HCT116 (cell line): ENCODE data around the gene OR6S1. TPM values are rescaled to one million over a fixed set of nuclear protein-coding genes. Genes with fewer than 3 reads are reported as not detected.

Source experiments
- ATAC-seq: fragments of 200-7000 bp; cut with Tn5 transposase; 2 replicates; pipeline ENCODE4 v1.9.1; 2020; ENCODE audit warnings: mild to moderate bottlenecking, moderate library complexity
- BruUV-seq: library from RNA; stranded (reverse); fragments of 400-500 nt; replicated peaks from 2 replicates; lab custom pipeline; 2021; lab: Mats Ljungman, UMichigan
- CTCF ChIA-PET: fragments of 300-600 bp; sonication (Branson Sonifier 250); formaldehyde crosslinking; loops from one replicate; lab custom pipeline; 2021; ENCODE audit warnings: antibody characterized with exemption; lab: Charles Lee
- POLR2A ChIA-PET: fragments of 300-600, 350-600 bp; sonication (Branson Sonifier 250); formaldehyde crosslinking; loops from one replicate; lab custom pipeline; 2021; ENCODE audit warnings: antibody characterized with exemption; lab: Charles Lee
- RAD21 ChIA-PET, 2 experiments: fragments of 300-600 bp; sonication (Branson Sonifier 250); formaldehyde crosslinking; loops; one replicate each; lab custom pipeline; 2023; ENCODE audit warnings: low total read pairs in 2 of 2; ENCODE audit not compliant: uncharacterized antibody in 2 of 2, unreplicated experiment in 2 of 2, low non-redundant PET in 1 of 2; lab: Charles Lee
- DNase-seq: peaks from one replicate; pipeline ENCODE4 v3.0.0-alpha.2; 2010; ENCODE audit warnings: low read depth, low spot score
- H2AFZ ChIP-seq: fragments of 200-600 bp; shearing (Covaris generic), sonication (generic); 2 replicates; pipeline ENCODE4 v1.6.1; 2017; ENCODE audit warnings: low read depth, mixed run types, mixed read lengths, antibody characterized with exemption, low read length; ENCODE audit not compliant: poor library complexity, severe bottlenecking
- H3K27ac ChIP-seq: 2 replicates; pipeline ENCODE4 v1.5.1; 2012; ENCODE audit warnings: low read depth, low read length
- H3K27me3 ChIP-seq: fragments of 200-600 bp; sonication (generic); 2 replicates; pipeline ENCODE4 v1.6.1; 2016; ENCODE audit warnings: mixed run types, low read length, mixed read lengths; ENCODE audit not compliant: insufficient read depth
- H3K36me3 ChIP-seq, 2 experiments: fragments of 200-500 bp in 1 of 2; fragments of 200-600 bp in 1 of 2; sonication (Bioruptor generic) in 1 of 2; sonication (generic) in 1 of 2; 2 replicates each; pipeline versions ENCODE4 v1.5.1 to v1.6.1; 2014 to 2016; ENCODE audit warnings: low read length in 2 of 2, inconsistent platforms in 1 of 2, mixed read lengths in 1 of 2, mixed run types in 1 of 2; ENCODE audit not compliant: insufficient read depth in 2 of 2, control insufficient read depth in 1 of 2
- H3K4me1 ChIP-seq, 2 experiments: fragments of 200-600 bp in 1 of 2; sonication (generic) in 1 of 2; 2 replicates each; pipeline versions ENCODE4 v1.5.1 to v1.6.1; 2012 to 2017; ENCODE audit warnings: low read length in 2 of 2, inconsistent platforms in 1 of 2, mild to moderate bottlenecking in 1 of 2, mixed read lengths in 1 of 2, mixed run types in 1 of 2, moderate library complexity in 1 of 2; ENCODE audit not compliant: insufficient read depth in 2 of 2, control insufficient read depth in 1 of 2
- H3K4me2 ChIP-seq: fragments of 200-600 bp; sonication (generic); 2 replicates; pipeline ENCODE4 v1.6.1; 2017; ENCODE audit warnings: mixed run types, low read length, mixed read lengths
- H3K4me3 ChIP-seq, 2 experiments: fragments of 200-600 bp in 1 of 2; sonication (generic) in 1 of 2; replicated peaks in 1 of 2; 2 replicates each; pipeline ENCODE4 v1.5.1; 2011 to 2016; ENCODE audit warnings: low read length in 2 of 2, control low read depth in 1 of 2, low read depth in 1 of 2, mild to moderate bottlenecking in 1 of 2, mixed read lengths in 1 of 2, mixed run types in 1 of 2
- H3K79me2 ChIP-seq: fragments of 200-600 bp; sonication (generic); 2 replicates; pipeline ENCODE4 v1.6.1; 2017; ENCODE audit warnings: mild to moderate bottlenecking, mixed run types, low read length, moderate library complexity, mixed read lengths; ENCODE audit not compliant: insufficient read depth
- H3K9ac ChIP-seq: fragments of 200-600 bp; sonication (generic); 2 replicates; pipeline ENCODE4 v1.6.1; 2016; ENCODE audit warnings: low read length, mixed read lengths
- H3K9me2 ChIP-seq: fragments of 200-600 bp; sonication (generic), shearing (Covaris generic); 2 replicates; pipeline ENCODE4 v1.6.1; 2017; ENCODE audit warnings: mixed run types, mild to moderate bottlenecking, moderate library complexity; ENCODE audit not compliant: insufficient read depth
- H3K9me3 ChIP-seq, 2 experiments: fragments of 200-500 bp in 1 of 2; fragments of 200-600 bp in 1 of 2; sonication (Bioruptor generic) in 1 of 2; sonication (generic) in 1 of 2; 2 replicates each; pipeline ENCODE4 v1.6.1; 2014 to 2017; ENCODE audit warnings: low read length in 2 of 2, mixed read lengths in 2 of 2, inconsistent platforms in 1 of 2, low read depth in 1 of 2, mild to moderate bottlenecking in 1 of 2, mixed run types in 1 of 2, moderate library complexity in 1 of 2; ENCODE audit not compliant: control insufficient read depth in 1 of 2, insufficient read depth in 1 of 2
- H4K20me1 ChIP-seq: fragments of 200-600 bp; sonication (generic), shearing (Covaris generic); 2 replicates; pipeline ENCODE4 v1.6.1; 2017; ENCODE audit warnings: mixed run types, mild to moderate bottlenecking, moderate library complexity; ENCODE audit not compliant: insufficient read depth
- CBX3 ChIP-seq: IDR thresholded peaks from 2 replicates; pipeline ENCODE4 v1.6.1; 2012; ENCODE audit warnings: low read depth
- CEBPB ChIP-seq: IDR thresholded peaks from 2 replicates; pipeline ENCODE4 v1.6.1; 2012; ENCODE audit warnings: low read depth
- EGR1 ChIP-seq: IDR thresholded peaks from 2 replicates; pipeline ENCODE4 v1.6.1; 2012; ENCODE audit warnings: low read depth
- EZH2phosphoT487 ChIP-seq: fragments of 200-600 bp; IDR thresholded peaks from 2 replicates; pipeline ENCODE4 v1.6.1; 2018; ENCODE audit warnings: antibody characterized with exemption, borderline replicate concordance
- FOSL1 ChIP-seq: IDR thresholded peaks from 2 replicates; pipeline ENCODE4 v1.6.1; 2012; ENCODE audit warnings: low read depth
- JUND ChIP-seq: IDR thresholded peaks from 2 replicates; pipeline ENCODE4 v1.6.1; 2012
- POLR2A ChIP-seq: IDR thresholded peaks from 2 replicates; pipeline ENCODE4 v1.7.0; 2011; ENCODE audit warnings: borderline replicate concordance; ENCODE audit not compliant: insufficient read depth, insufficient read length; ENCODE audit errors: extremely low read depth
- RAD21 ChIP-seq: IDR thresholded peaks from 2 replicates; pipeline ENCODE4 v1.6.1; 2012; ENCODE audit warnings: low read depth, mild to moderate bottlenecking
- SIN3A ChIP-seq: IDR thresholded peaks from 2 replicates; pipeline ENCODE4 v1.6.1; 2012; ENCODE audit warnings: low read depth
- SP1 ChIP-seq: IDR thresholded peaks from 2 replicates; pipeline ENCODE4 v1.6.1; 2012; ENCODE audit warnings: low read depth
- YY1 ChIP-seq: IDR thresholded peaks from 2 replicates; pipeline ENCODE4 v1.6.1; 2011; ENCODE audit warnings: low read length, low read depth, moderate library complexity, mild to moderate bottlenecking; ENCODE audit not compliant: insufficient replicate concordance; ENCODE audit errors: extremely low read depth
- intact Hi-C: fragments of 100-400 bp; cut with micrococcal nuclease; formaldehyde crosslinking; loops from 2 replicates; pipeline ENCODE4 v1.10.0; 2022
- total RNA-seq: library from RNA; stranded (reverse); gene quantifications from one replicate; pipeline ENCODE4 v1.2.1, GENCODE V29; 2021; ENCODE audit not compliant: unreplicated experiment
- TF ChIP-seq, protein P1 (sequence below): IDR thresholded peaks from 2 replicates; pipeline ENCODE4 v1.6.1; 2012
- TF ChIP-seq, protein P2 (sequence below): IDR thresholded peaks from 2 replicates; pipeline ENCODE4 v1.6.1; 2012
- TF ChIP-seq, protein P3 (sequence below), 3 experiments: fragments of 200-600 bp in 1 of 3; sonication (generic) in 1 of 3; IDR thresholded peaks in 2 of 3; conservative IDR thresholded peaks in 1 of 3; 2 replicates each; pipeline ENCODE4 v1.5.1; 2012 to 2017; ENCODE audit warnings: low read depth in 2 of 3, low read length in 2 of 3, antibody characterized with exemption in 1 of 3, borderline replicate concordance in 1 of 3, control low read depth in 1 of 3, mild to moderate bottlenecking in 1 of 3, mixed read lengths in 1 of 3, mixed run types in 1 of 3, moderate library complexity in 1 of 3; ENCODE audit not compliant: insufficient read depth in 1 of 3

The OR6S1 gene
- total RNA-seq, 1 experiment from 2014 or later = not detected

DNA sequence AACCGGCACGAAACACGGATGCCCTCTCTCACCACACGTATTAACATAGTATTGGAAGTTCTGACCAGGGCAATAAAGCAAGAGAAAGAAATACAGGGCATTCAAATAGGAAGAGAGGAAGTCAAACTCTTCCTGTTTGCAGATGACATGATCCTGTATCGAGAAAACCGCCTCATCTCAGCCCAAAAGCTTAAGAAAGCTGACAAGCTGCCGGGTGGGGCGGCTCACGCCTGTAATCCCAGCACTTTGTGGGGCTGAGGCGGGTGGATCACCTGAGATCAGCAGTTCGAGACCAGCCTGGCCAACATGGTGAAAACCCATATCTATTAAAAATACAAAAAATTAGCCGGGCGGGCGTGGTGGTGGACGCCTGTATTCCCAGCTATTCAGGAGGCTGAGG lies 17.7 kb downstream of the OR6S1 start:
- BruUV-seq = no TSS peak
- H3K36me3 ChIP-seq = no peaks in the 10 kb centered on the region
- no peaks in the 10 kb centered on the region for H3K9me2 ChIP-seq
- H3K27ac ChIP-seq = peak overlapping the region; percentile 31; the same call in 1 of the 2 replicates
- peaks cover 9 to 23% of the 10 kb centered on the region in 2 experiments for H3K4me1 ChIP-seq
- no peaks in the 10 kb centered on the region for H4K20me1 ChIP-seq
- intact Hi-C loops = loop anchor here (2.0 kb wide), 1 partner anchor 39 kb away; no protein-coding TSS in a partner anchor
- no peaks in the 10 kb centered on the region for H3K9me3 ChIP-seq
- CTCF ChIA-PET = interaction anchor here (0.9 to 3.2 kb wide), 3 partner anchors 10 to 234 kb away, joined by 3 to 16 read pairs (median 3); no protein-coding TSS in a partner anchor
- RAD21 ChIA-PET = no interaction called here
- peak; percentile 49 for ATAC-seq
- no peaks in the 10 kb centered on the region for H3K79me2 ChIP-seq
- no peak overlapping the region for H3K9ac ChIP-seq
- POLR2A ChIA-PET = interaction anchor here (1.0 to 1.4 kb wide), 3 partner anchors 11 to 281 kb away, joined by 3 to 7 read pairs (median 3); partner anchors contain the start of gene PARP2
- H3K4me2 ChIP-seq = peak overlapping the region; percentile 65
- peak overlapping the region; percentile 69 for H2AFZ ChIP-seq
- peak overlapping the region; percentile 25 to 32; a peak in 3 of 4 replicates for H3K4me3 ChIP-seq
- DNase-seq = no peak
- TF ChIP-seq, protein P1, sequence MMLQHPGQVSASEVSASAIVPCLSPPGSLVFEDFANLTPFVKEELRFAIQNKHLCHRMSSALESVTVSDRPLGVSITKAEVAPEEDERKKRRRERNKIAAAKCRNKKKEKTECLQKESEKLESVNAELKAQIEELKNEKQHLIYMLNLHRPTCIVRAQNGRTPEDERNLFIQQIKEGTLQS = no peak
- TF ChIP-seq POLR2A (no peak), EZH2phosphoT487 (no peak), FOSL1 (no peak)
- TF ChIP-seq, protein P2, sequence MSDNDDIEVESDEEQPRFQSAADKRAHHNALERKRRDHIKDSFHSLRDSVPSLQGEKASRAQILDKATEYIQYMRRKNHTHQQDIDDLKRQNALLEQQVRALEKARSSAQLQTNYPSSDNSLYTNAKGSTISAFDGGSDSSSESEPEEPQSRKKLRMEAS = no peak
- TF ChIP-seq, all 23 proteins: peak for 0
- H3K27me3 ChIP-seq = no peaks in the 10 kb centered on the region; the same call in 1 of the 2 replicates

DNA sequence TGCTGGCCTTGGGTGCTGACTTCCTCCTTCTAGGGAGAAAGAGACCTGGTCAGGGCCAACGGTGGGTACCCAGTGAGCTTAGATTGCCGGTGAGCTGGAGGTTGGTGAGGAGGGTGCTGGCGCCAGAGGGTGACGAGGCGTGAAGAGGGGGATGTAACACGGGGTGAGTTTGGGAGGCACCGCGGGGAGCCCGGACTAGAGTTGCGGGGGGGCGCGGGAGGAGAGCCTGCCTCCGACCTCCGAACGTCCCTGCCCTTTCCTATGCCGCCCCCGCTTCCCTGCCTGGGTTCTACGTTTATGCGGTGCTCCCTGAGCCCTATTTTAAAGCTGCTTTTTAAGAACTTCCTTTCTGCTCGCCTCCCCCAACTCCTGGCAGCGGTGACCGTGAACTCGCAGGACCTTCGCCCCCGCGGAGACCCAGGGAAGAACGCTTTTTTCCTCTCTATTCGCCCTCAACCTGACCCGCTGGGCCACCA lies 18.6 kb downstream of the OR6S1 start:
- Histone ChIP-seq H3K79me2 (no peaks in the 10 kb centered on the region), H3K4me3 (no peak overlapping the region), H3K4me1 (peaks cover 9 to 23% of the 10 kb centered on the region in 2 experiments), H3K4me2 (no peak overlapping the region), H3K9ac (no peak overlapping the region), H2AFZ (no peak overlapping the region), H3K27me3 (no peaks in the 10 kb centered on the region), H3K27ac (no peak overlapping the region), H3K36me3 (no peaks in the 10 kb centered on the region), H4K20me1 (no peaks in the 10 kb centered on the region), H3K9me2 (no peaks in the 10 kb centered on the region), H3K9me3 (no peaks in the 10 kb centered on the region)
- no peak for TF ChIP-seq YY1
- TF ChIP-seq JUND = no peak
- no peak for TF ChIP-seq CEBPB
- no peak for TF ChIP-seq SP1
- TF ChIP-seq, protein P3, sequence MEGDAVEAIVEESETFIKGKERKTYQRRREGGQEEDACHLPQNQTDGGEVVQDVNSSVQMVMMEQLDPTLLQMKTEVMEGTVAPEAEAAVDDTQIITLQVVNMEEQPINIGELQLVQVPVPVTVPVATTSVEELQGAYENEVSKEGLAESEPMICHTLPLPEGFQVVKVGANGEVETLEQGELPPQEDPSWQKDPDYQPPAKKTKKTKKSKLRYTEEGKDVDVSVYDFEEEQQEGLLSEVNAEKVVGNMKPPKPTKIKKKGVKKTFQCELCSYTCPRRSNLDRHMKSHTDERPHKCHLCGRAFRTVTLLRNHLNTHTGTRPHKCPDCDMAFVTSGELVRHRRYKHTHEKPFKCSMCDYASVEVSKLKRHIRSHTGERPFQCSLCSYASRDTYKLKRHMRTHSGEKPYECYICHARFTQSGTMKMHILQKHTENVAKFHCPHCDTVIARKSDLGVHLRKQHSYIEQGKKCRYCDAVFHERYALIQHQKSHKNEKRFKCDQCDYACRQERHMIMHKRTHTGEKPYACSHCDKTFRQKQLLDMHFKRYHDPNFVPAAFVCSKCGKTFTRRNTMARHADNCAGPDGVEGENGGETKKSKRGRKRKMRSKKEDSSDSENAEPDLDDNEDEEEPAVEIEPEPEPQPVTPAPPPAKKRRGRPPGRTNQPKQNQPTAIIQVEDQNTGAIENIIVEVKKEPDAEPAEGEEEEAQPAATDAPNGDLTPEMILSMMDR (IDR thresholded peaks at IDR 0.05 in 2 of 3, conservative IDR thresholded peaks at IDR 0.05 in 1 of 3; ENCODE audit: borderline replicate concordance in 1 of 3, insufficient read depth in 1 of 3, low read depth in 2 of 3, low read length in 2 of 3) = no peak
- TF ChIP-seq SIN3A = no peak
- no peak for TF ChIP-seq RAD21
- no peak for TF ChIP-seq FOSL1
- TF ChIP-seq CBX3 = no peak
- TF ChIP-seq EGR1 = no peak
- POLR2A ChIA-PET = interaction anchor here (1.2 to 1.4 kb wide), 2 partner anchors 10 to 61 kb away, joined by 3 to 7 read pairs; no protein-coding TSS in a partner anchor
- CTCF ChIA-PET = interaction anchor here (0.9 to 3.2 kb wide), 2 partner anchors 9 to 207 kb away, joined by 3 to 16 read pairs; no protein-coding TSS in a partner anchor
- ATAC-seq (no peak), DNase-seq (no peak)
- BruUV-seq = no TSS peak
- RAD21 ChIA-PET = no interaction called here
- intact Hi-C loops = no loop called here
